GM12892 (cell line): ENCODE measurements around the gene MGLL.

ENCODE experiments used
- DNase-seq: peaks from one replicate; pipeline ENCODE4 v3.0.0; 2011; ENCODE audit not compliant: insufficient read length
- FAIRE-seq: peaks from 2 replicates; lab custom pipeline; 2011; peaks lifted over from hg19 to GRCh38; lab: Jason Lieb, UNC
- POLR2A ChIP-seq: IDR thresholded peaks from 2 replicates; pipeline ENCODE4 v1.6.1; 2011; ENCODE audit warnings: low read depth, low read length, control low read depth
- POLR2AphosphoS5 ChIP-seq: IDR thresholded peaks from 2 replicates; pipeline ENCODE4 v1.6.1; 2011; ENCODE audit warnings: low read depth, low read length, control low read depth
- TAF1 ChIP-seq: IDR thresholded peaks from 2 replicates; pipeline ENCODE4 v1.6.1; 2011; ENCODE audit warnings: low read depth, mild to moderate bottlenecking, control low read depth, low read length, borderline replicate concordance

The MGLL gene

GRCh38 chr3:127786353-127787070 is 35.8 kb downstream of the MGLL start:
- no peak for TF ChIP-seq POLR2AphosphoS5
- TF ChIP-seq POLR2A: no peak
- no peak for TF ChIP-seq TAF1
- peak; percentile 53 for FAIRE-seq
- no peak for DNase-seq

- TF ChIP-seq TAF1 (no peak), POLR2AphosphoS5 (no peak), POLR2A (no peak)
These were observed 36.5 kb downstream of the MGLL start for GRCh38 chr3:127785711-127786265.

GRCh38 chr3:127784865-127785710 is 37.2 kb downstream of the MGLL start:
- FAIRE-seq (no peak), DNase-seq (no peak)

More at GRCh38 chr3:127785711-127786265, 36.5 kb downstream of the MGLL start:
- peak; percentile 38 for FAIRE-seq
- DNase-seq: no peak

GRCh38 chr3:127784283-127784682 is 38.0 kb downstream of the MGLL start:
- TF ChIP-seq POLR2A: no peak
- TF ChIP-seq TAF1: no peak
- TF ChIP-seq POLR2AphosphoS5: no peak
- DNase-seq: no peak
- no peak for FAIRE-seq

More at GRCh38 chr3:127784865-127785710, 37.2 kb downstream of the MGLL start:
- TF ChIP-seq POLR2A (no peak), TAF1 (no peak), POLR2AphosphoS5 (no peak)

DNA sequence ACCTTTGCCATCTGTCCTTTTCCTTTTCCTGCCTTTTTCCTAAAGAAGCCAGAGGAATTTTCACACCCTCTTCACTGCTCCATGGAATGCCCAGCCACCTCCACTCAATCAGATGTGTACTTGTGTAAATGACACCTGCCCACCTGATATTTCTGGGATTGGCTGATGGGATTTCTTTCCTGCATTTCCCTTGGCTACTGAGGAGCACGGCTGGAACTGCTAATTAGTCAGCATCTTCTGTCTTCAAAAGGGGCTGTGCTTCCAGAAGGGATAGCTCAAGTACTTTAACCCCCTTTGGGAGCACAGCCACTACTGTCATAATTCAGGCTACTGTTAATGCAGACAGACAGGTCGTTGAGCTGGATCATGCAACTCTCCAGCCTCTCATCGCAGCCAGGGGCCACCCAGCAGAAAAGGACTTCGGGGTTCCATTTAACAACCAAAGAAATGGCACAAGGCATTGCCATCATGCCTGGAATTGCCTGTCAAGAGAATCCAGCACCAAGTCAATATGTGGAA is 38.6 kb downstream of the MGLL start:
- no peak for TF ChIP-seq TAF1
- no peak for TF ChIP-seq POLR2A
- no peak for TF ChIP-seq POLR2AphosphoS5
- DNase-seq (no peak), FAIRE-seq (no peak)

DNA sequence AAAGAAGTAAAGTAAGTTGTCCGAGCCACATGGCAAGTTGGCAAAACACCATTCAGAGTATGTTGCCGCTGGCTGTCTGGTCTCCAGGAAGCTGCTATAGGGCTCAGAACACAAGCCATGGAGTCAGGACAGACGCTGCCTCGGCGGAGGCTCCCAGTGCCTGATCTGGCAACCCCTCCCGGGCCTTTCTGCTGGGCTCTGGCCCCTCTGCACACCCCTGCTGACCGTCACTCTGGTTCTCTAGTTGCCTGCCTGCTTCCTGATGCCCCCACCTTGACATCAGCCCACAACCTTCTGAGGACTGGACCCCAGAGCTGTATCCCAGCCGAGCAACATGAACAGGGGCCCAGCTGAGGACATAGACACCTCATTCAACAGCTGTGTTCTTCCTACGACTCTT is 39.1 kb downstream of the MGLL start:
- TF ChIP-seq TAF1: no peak
- DNase-seq (no peak), FAIRE-seq (no peak)

DNA sequence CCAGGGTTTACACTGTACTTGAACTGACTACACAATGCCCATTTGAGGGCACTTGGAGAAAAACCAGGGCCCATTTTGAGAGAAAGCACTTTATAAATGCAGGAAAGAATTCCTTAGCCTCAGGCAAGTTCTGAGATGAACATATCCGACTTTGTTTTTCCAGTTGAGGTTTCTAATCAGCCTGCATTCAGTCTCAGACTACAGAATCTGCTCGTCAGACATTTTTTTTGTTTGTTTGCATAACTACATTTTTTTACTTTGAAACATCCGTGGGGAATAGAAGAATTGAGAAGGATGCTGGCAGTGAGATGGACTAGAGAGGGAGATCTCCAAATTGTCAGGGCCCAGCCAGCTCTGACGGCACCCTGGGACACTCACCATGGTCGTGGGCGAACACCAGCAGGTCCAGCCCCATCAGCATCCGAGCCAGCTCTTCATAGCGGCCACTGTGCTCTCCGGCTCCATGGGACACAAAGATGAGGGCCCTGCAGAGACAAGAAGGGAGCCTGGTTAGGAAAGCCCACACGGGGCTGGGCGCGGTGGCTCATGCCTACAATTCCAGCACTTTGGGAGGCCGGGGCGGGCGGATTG is 40.8 kb downstream of the MGLL start:
- no peak for FAIRE-seq

GRCh38 chr3:127780536-127781400 is 41.5 kb downstream of the MGLL start:
- DNase-seq (no peak), FAIRE-seq (peak; percentile 27)
- TF ChIP-seq POLR2AphosphoS5 (no peak), POLR2A (no peak), TAF1 (no peak)

More for the DNA sequence above, 40.8 kb downstream of the MGLL start:
- DNase-seq: no peak
- TF ChIP-seq TAF1 (no peak), POLR2AphosphoS5 (no peak), POLR2A (no peak)

DNA sequence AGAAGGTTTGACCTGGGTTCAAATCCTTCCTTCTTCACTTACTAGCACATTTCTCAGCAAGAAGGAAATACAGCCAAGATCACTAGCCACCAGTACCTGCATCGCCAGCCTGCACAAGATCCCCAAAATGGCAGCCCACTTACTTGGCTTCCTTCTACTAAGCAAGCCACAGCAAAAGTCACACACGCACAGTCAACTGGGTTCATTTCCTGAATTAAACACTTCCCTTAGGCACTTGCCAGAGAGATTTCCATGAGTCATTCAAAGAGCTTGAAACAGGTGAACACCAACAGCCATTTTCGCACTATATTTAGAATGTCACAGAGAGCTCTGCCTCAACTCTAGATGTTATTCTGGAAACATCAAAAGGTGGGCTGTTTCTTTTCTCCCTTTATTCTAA is 42.6 kb downstream of the MGLL start:
- peak; percentile 49 for DNase-seq
- peak; percentile 36 for FAIRE-seq

GRCh38 chr3:127777921-127778656 is 44.2 kb downstream of the MGLL start:
- no peak for TF ChIP-seq POLR2AphosphoS5
- TF ChIP-seq TAF1: no peak
- no peak for TF ChIP-seq POLR2A
- DNase-seq (no peak), FAIRE-seq (peak; percentile 80)

More for the DNA sequence above, 42.6 kb downstream of the MGLL start:
- TF ChIP-seq POLR2AphosphoS5 (no peak), POLR2A (no peak), TAF1 (no peak)
